ENCODE measurements around the gene CNKSR3.

GRCh38 chr6:154406869-154407268, 103.6 kb downstream of the CNKSR3 start:
- TF ChIP-seq CTCF (IDR thresholded peaks at IDR 0.05; ENCODE audit: poor library complexity, severe bottlenecking) (no peak), TAF1 (IDR thresholded peaks at IDR 0.05; ENCODE audit: low read depth) (no peak)

All from neural cell (in vitro differentiated cells).